ENCODE measurements around the gene DNAJC7. TPM values are rescaled to one million over a fixed set of nuclear protein-coding genes. Genes with fewer than 3 reads are reported as not detected.

The DNAJC7 gene
- total RNA-seq, 1 experiment from 2014 or later = 94.6 TPM

DNA sequence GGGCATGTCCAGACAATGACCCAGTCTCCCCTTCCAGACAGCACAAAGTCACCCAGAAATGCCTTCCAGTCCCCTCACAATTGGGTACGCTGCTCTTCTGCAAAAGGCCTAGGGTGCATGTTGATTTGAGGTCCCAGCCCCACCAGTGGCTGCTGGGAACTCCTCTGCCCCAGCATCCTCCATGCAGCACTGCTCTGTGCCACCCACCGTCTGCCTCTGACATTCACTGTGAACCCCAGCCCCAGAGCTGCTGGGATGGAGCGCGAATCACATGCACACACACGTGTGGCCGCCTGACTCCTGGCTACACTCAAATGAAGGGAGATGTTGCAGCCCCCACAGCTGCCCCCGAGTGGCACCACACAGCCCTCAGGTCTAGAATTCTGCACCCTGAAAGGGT, 34.4 kb upstream of the DNAJC7 start:
- Histone ChIP-seq H3K9me3 (ENCODE audit: low read depth, low read length, poor library complexity, severe bottlenecking) (no peaks in the 10 kb centered on the region), H3K4me1 (ENCODE audit: insufficient read depth, low read length, poor library complexity, severe bottlenecking) (no peaks in the 10 kb centered on the region), H3K27ac (ENCODE audit: low read depth, low read length, poor library complexity, severe bottlenecking) (no peak overlapping the region), H3K4me3 (ENCODE audit: low read depth, low read length, poor library complexity, severe bottlenecking) (no peak overlapping the region), H3K36me3 (ENCODE audit: insufficient read depth, low read length, poor library complexity, severe bottlenecking) (no peaks in the 10 kb centered on the region), H3K27me3 (replicated peaks; ENCODE audit: insufficient read depth, low read depth, low read length, poor library complexity) (no peaks in the 10 kb centered on the region)
- TF ChIP-seq, protein P1, sequence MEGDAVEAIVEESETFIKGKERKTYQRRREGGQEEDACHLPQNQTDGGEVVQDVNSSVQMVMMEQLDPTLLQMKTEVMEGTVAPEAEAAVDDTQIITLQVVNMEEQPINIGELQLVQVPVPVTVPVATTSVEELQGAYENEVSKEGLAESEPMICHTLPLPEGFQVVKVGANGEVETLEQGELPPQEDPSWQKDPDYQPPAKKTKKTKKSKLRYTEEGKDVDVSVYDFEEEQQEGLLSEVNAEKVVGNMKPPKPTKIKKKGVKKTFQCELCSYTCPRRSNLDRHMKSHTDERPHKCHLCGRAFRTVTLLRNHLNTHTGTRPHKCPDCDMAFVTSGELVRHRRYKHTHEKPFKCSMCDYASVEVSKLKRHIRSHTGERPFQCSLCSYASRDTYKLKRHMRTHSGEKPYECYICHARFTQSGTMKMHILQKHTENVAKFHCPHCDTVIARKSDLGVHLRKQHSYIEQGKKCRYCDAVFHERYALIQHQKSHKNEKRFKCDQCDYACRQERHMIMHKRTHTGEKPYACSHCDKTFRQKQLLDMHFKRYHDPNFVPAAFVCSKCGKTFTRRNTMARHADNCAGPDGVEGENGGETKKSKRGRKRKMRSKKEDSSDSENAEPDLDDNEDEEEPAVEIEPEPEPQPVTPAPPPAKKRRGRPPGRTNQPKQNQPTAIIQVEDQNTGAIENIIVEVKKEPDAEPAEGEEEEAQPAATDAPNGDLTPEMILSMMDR (conservative IDR thresholded peaks at IDR 0.05; ENCODE audit: low read depth, low read length) = no peak
- TF ChIP-seq EZH2 (IDR thresholded peaks at IDR 0.05; ENCODE audit: borderline replicate concordance, low read depth, low read length, poor library complexity, severe bottlenecking) = no peak
- POLR2A ChIA-PET (ENCODE audit: low non-redundant PET) = no interaction called here
- BruUV-seq (replicated peaks) = no TSS peak
- CTCF ChIA-PET = no interaction called here
- DNase-seq (ENCODE audit: low spot score) = no peak
- intact Hi-C loops (cut with micrococcal nuclease; ENCODE audit: unreplicated experiment) = no loop called here

DNA sequence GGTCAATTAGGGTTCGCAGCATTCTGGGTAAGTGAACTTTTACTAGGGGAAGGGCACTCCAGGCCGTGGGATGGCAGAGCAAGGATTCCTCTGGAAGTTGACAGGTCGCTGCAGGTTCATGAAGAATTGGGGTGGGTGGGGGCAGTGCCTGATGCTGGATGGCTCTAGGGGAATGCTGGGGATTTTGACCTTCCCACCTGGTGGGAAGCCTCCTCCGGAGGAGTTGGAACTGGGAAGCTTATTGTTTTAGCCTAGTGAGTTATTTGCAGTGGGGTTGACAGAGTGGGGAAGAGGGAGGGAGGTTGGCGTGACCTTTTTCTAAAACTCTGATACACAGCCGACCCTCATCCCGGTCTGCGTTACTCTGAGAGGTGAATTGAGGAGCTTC, 33.8 kb upstream of the DNAJC7 start:
- no peaks in the 10 kb centered on the region for H3K9me3 ChIP-seq (ENCODE audit: low read depth, low read length, poor library complexity, severe bottlenecking)
- peak overlapping the region; percentile 52 for H3K4me3 ChIP-seq (ENCODE audit: low read depth, low read length, poor library complexity, severe bottlenecking)
- H3K27me3 ChIP-seq (replicated peaks; ENCODE audit: insufficient read depth, low read depth, low read length, poor library complexity) = no peaks in the 10 kb centered on the region
- no peak for TF ChIP-seq EZH2 (IDR thresholded peaks at IDR 0.05; ENCODE audit: borderline replicate concordance, low read depth, low read length, poor library complexity, severe bottlenecking)
- TF ChIP-seq, protein P1 (conservative IDR thresholded peaks at IDR 0.05; ENCODE audit: low read depth, low read length) = no peak
- H3K36me3 ChIP-seq (ENCODE audit: insufficient read depth, low read length, poor library complexity, severe bottlenecking) = no peaks in the 10 kb centered on the region
- intact Hi-C loops (cut with micrococcal nuclease; ENCODE audit: unreplicated experiment) = no loop called here
- POLR2A ChIA-PET (ENCODE audit: low non-redundant PET) = no interaction called here
- no peak for DNase-seq (ENCODE audit: low spot score)
- H3K27ac ChIP-seq (ENCODE audit: low read depth, low read length, poor library complexity, severe bottlenecking) = no peak overlapping the region
- BruUV-seq (replicated peaks) = no TSS peak
- H3K4me1 ChIP-seq (ENCODE audit: insufficient read depth, low read length, poor library complexity, severe bottlenecking) = no peaks in the 10 kb centered on the region
- CTCF ChIA-PET = no interaction called here

DNA sequence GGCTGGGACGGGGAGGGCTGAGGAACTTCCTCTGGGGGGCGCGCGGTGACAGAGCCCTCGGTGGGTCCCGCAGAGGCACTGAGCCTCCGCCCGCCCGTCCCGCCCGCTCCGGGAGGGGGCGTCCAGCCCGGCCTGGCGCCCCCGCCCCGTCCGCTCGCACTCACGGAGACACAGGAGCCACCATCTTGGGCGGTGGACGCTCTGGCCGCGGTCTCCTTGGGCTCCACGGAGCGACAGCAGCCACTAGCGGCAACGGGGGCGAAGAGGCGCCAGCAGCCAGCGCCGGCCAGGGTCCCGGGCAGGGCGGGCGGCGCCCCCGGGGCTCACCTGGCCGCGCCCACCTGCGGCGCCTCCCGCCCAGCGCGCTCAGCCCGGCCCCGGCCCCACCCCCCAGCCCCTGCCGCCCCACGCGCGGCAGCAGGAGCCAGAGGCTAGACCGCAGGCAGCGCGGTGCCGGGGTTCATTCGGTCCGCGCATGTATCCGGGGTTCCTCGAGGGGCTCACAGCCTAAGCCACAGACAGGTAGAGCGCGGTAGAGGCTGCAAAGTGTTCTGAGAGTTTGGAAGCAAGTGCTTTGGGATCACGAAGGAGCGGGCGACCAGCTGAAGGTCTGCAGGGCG, 33.3 kb upstream of the DNAJC7 start, which contains the start of gene C17orf113:
Gene C17orf113, minus strand, starts transcription at position 209 of the 620 bp plus-strand sequence. CDS start 7,225 bp downstream, outside the sequence.
- ChIA-PET POLR2A (ENCODE audit: low non-redundant PET) (no interaction called here), CTCF (no interaction called here)
- Histone ChIP-seq H3K9me3 (ENCODE audit: low read depth, low read length, poor library complexity, severe bottlenecking) (no peaks in the 10 kb centered on the region), H3K36me3 (ENCODE audit: insufficient read depth, low read length, poor library complexity, severe bottlenecking) (no peaks in the 10 kb centered on the region), H3K27me3 (replicated peaks; ENCODE audit: insufficient read depth, low read depth, low read length, poor library complexity) (no peaks in the 10 kb centered on the region), H3K4me1 (ENCODE audit: insufficient read depth, low read length, poor library complexity, severe bottlenecking) (no peaks in the 10 kb centered on the region), H3K27ac (ENCODE audit: low read depth, low read length, poor library complexity, severe bottlenecking) (no peak within 1 kb of the TSS), H3K4me3 (ENCODE audit: low read depth, low read length, poor library complexity, severe bottlenecking) (peak within 1 kb of the TSS; percentile 52)
- BruUV-seq (replicated peaks) = no TSS peak
- DNase-seq (ENCODE audit: low spot score) = peak; percentile 40
- no peak for TF ChIP-seq EZH2 (IDR thresholded peaks at IDR 0.05; ENCODE audit: borderline replicate concordance, low read depth, low read length, poor library complexity, severe bottlenecking)
- intact Hi-C loops (cut with micrococcal nuclease; ENCODE audit: unreplicated experiment) = no loop called here

All from A673 (cell line).